D341Med (cell line): ENCODE results near the gene OR2B3.
"Not testable (repeated sequence)": the region's sequence is repeated elsewhere in the genome, so short reads cannot be mapped to it uniquely, and the experiment has no call there.

Source experiments
- DNase-seq: peaks from one replicate; pipeline ENCODE4 v3.0.0; 2012; ENCODE audit warnings: low spot score

The OR2B3 gene

GRCh38 chr6:29087213-29087612 lies at the start of gene OR2B3:
Gene OR2B3 (minus strand): TSS chr6:29087313. CDS start chr6:29087248, 65 bp downstream.
- no peak for DNase-seq

- DNase-seq: no peak
These were observed 44.6 kb upstream of the OR2B3 start for GRCh38 chr6:29131691-29132090.

- no peak for DNase-seq
These were observed 43.5 kb upstream of the OR2B3 start for GRCh38 chr6:29130644-29131043.

- DNase-seq: no peak
These were observed 42.4 kb upstream of the OR2B3 start for GRCh38 chr6:29129326-29130012.

- DNase-seq: not testable (repeated sequence)
These were observed 27.9 kb upstream of the OR2B3 start for GRCh38 chr6:29114964-29115363.

- no peak for DNase-seq
These were observed 25.0 kb upstream of the OR2B3 start for GRCh38 chr6:29112135-29112534.

- no peak for DNase-seq
These were observed 20.6 kb upstream of the OR2B3 start, which contains the start of gene OR2J3 for GRCh38 chr6:29107758-29108157. Gene OR2J3 (plus strand): TSS chr6:29108058. CDS start chr6:29111891, 3,833 bp downstream.

GRCh38 chr6:29099190-29099589 lies 12.1 kb upstream of the OR2B3 start, which contains the start of gene OR2J1:
Gene OR2J1 (plus strand): TSS chr6:29099490. CDS start chr6:29100943, 1,453 bp downstream.
- no peak for DNase-seq

- DNase-seq: no peak
These were observed 10.7 kb upstream of the OR2B3 start for GRCh38 chr6:29097803-29098202.

- no peak for DNase-seq
These were observed 5.8 kb upstream of the OR2B3 start for GRCh38 chr6:29092957-29093356.

- DNase-seq: no peak
These were observed 4.7 kb downstream of the OR2B3 start for GRCh38 chr6:29082457-29082856.

- DNase-seq: no peak
These were observed 5.8 kb downstream of the OR2B3 start for GRCh38 chr6:29081312-29081711.

- DNase-seq: no peak
These were observed 7.9 kb downstream of the OR2B3 start for GRCh38 chr6:29079203-29079602.

- peak; percentile 50 for DNase-seq
These were observed 15.0 kb downstream of the OR2B3 start for GRCh38 chr6:29071831-29072723.

GRCh38 chr6:29051680-29052079 lies 35.4 kb downstream of the OR2B3 start:
- no peak for DNase-seq

GRCh38 chr6:29045075-29045474 lies 42.0 kb downstream of the OR2B3 start, which contains the start of gene OR2W1:
Gene OR2W1 (minus strand): TSS chr6:29045175. CDS start chr6:29045175, 0 bp downstream.
- no peak for DNase-seq
